ENCODE data around the gene TTYH2. TPM values are rescaled to one million over a fixed set of nuclear protein-coding genes. Genes with fewer than 3 reads are reported as not detected.

Gene TTYH2
- total and polyA plus RNA-seq, 5 donors, result 15.5 to 30.4 (median 19.4) TPM

GRCh38 chr17:74196541-74197317 is 16.6 kb upstream of the TTYH2 start:
- H3K4me3 ChIP-seq (ENCODE audit: low read length), result no peak overlapping the region
- intact Hi-C loops (cut with DNase I), result no loop called here
- WGBS, result 46% methylated on average over 30 of the region's 30 CpGs

GRCh38 chr17:74197801-74198200 is 15.6 kb upstream of the TTYH2 start:
- ATAC-seq (no peak), DNase-seq (no peak)
- no peak overlapping the region for H3K27ac ChIP-seq (ENCODE audit: low read length)
- H3K4me1 ChIP-seq (ENCODE audit: control insufficient read depth, insufficient read depth, low read length), result no peaks in the 10 kb centered on the region
- H3K27me3 ChIP-seq (ENCODE audit: control insufficient read depth, insufficient read depth), result no peaks in the 10 kb centered on the region
- no peaks in the 10 kb centered on the region for H3K9me3 ChIP-seq (ENCODE audit: control insufficient read depth, low read length)
- H3K4me3 ChIP-seq (ENCODE audit: low read length), result no peak overlapping the region
- 95% methylated on average over 2 of the region's 2 CpGs for WGBS
- intact Hi-C loops (cut with DNase I), result no loop called here

More at GRCh38 chr17:74196541-74197317, 16.6 kb upstream of the TTYH2 start:
- Histone ChIP-seq H3K4me1 (ENCODE audit: control insufficient read depth, insufficient read depth, low read length) (no peaks in the 10 kb centered on the region), H3K9me3 (ENCODE audit: control insufficient read depth, low read length) (no peaks in the 10 kb centered on the region), H3K27ac (ENCODE audit: low read length) (no peak overlapping the region), H3K27me3 (ENCODE audit: control insufficient read depth, insufficient read depth) (no peaks in the 10 kb centered on the region)
- DNase-seq (peak in 1 of 3 donors; percentile 61), ATAC-seq (no peak)

GRCh38 chr17:74198694-74199093 is 14.7 kb upstream of the TTYH2 start:
- H3K27ac ChIP-seq (ENCODE audit: low read length), result no peak overlapping the region
- no peaks in the 10 kb centered on the region for H3K9me3 ChIP-seq (ENCODE audit: control insufficient read depth, low read length)
- WGBS, result 78% methylated on average over 6 of the region's 6 CpGs
- intact Hi-C loops (cut with DNase I), result no loop called here
- H3K27me3 ChIP-seq (ENCODE audit: control insufficient read depth, insufficient read depth), result no peaks in the 10 kb centered on the region
- ATAC-seq (no peak), DNase-seq (peak in 2 of 3 donors; percentile 2 to 27)
- H3K4me3 ChIP-seq (ENCODE audit: low read length), result no peak overlapping the region
- H3K4me1 ChIP-seq (ENCODE audit: control insufficient read depth, insufficient read depth, low read length), result no peaks in the 10 kb centered on the region

- Histone ChIP-seq H3K4me3 (ENCODE audit: low read length) (no peak overlapping the region), H3K27ac (ENCODE audit: low read length) (no peak overlapping the region), H3K4me1 (ENCODE audit: control insufficient read depth, insufficient read depth, low read length) (no peaks in the 10 kb centered on the region), H3K27me3 (ENCODE audit: control insufficient read depth, insufficient read depth) (no peaks in the 10 kb centered on the region), H3K9me3 (ENCODE audit: control insufficient read depth, low read length) (no peaks in the 10 kb centered on the region)
- peak; percentile 43 to 47 for ATAC-seq
- WGBS, result 21% methylated on average over 35 of the region's 35 CpGs
- peak; percentile 46 to 83 (median 78) for DNase-seq
- intact Hi-C loops (cut with DNase I), result no loop called here
Observed at GRCh38 chr17:74199306-74200092, 13.9 kb upstream of the TTYH2 start.

GRCh38 chr17:74200112-74200511 is 13.3 kb upstream of the TTYH2 start:
- intact Hi-C loops (cut with DNase I), result no loop called here
- H3K27ac ChIP-seq (ENCODE audit: low read length), result no peak overlapping the region
- no peak overlapping the region for H3K4me3 ChIP-seq (ENCODE audit: low read length)
- no peaks in the 10 kb centered on the region for H3K4me1 ChIP-seq (ENCODE audit: control insufficient read depth, insufficient read depth, low read length)
- DNase-seq, result no peak
- ATAC-seq, result no peak
- no peaks in the 10 kb centered on the region for H3K27me3 ChIP-seq (ENCODE audit: control insufficient read depth, insufficient read depth)
- WGBS, result 60% methylated on average over 10 of the region's 10 CpGs
- H3K9me3 ChIP-seq (ENCODE audit: control insufficient read depth, low read length), result no peaks in the 10 kb centered on the region

GRCh38 chr17:74201250-74201649 is 12.1 kb upstream of the TTYH2 start:
- Histone ChIP-seq H3K27me3 (ENCODE audit: control insufficient read depth, insufficient read depth) (no peaks in the 10 kb centered on the region), H3K4me1 (ENCODE audit: control insufficient read depth, insufficient read depth, low read length) (no peaks in the 10 kb centered on the region), H3K9me3 (ENCODE audit: control insufficient read depth, low read length) (no peaks in the 10 kb centered on the region), H3K27ac (ENCODE audit: low read length) (no peak overlapping the region), H3K4me3 (ENCODE audit: low read length) (no peak overlapping the region)
- intact Hi-C loops (cut with DNase I), result no loop called here
- WGBS, result 34% methylated on average over 8 of the region's 8 CpGs
- DNase-seq (no peak), ATAC-seq (no peak)

- no peak for ATAC-seq
- Histone ChIP-seq H3K4me1 (ENCODE audit: control insufficient read depth, insufficient read depth, low read length) (no peaks in the 10 kb centered on the region), H3K9me3 (ENCODE audit: control insufficient read depth, low read length) (no peaks in the 10 kb centered on the region), H3K27ac (ENCODE audit: low read length) (no peak overlapping the region), H3K27me3 (ENCODE audit: control insufficient read depth, insufficient read depth) (no peaks in the 10 kb centered on the region), H3K4me3 (ENCODE audit: low read length) (no peak overlapping the region)
- intact Hi-C loops (cut with DNase I), result no loop called here
- DNase-seq, result no peak
- WGBS, result 80% methylated on average over 10 of the region's 10 CpGs
Observed at GRCh38 chr17:74201948-74202347, 11.4 kb upstream of the TTYH2 start.

GRCh38 chr17:74202938-74203337 is 10.4 kb upstream of the TTYH2 start:
- ATAC-seq (no peak), DNase-seq (peak in 2 of 3 donors; percentile 32 to 69)
- intact Hi-C loops (cut with DNase I), result no loop called here
- Histone ChIP-seq H3K9me3 (ENCODE audit: control insufficient read depth, low read length) (no peaks in the 10 kb centered on the region), H3K27ac (ENCODE audit: low read length) (no peak overlapping the region), H3K4me1 (ENCODE audit: control insufficient read depth, insufficient read depth, low read length) (no peaks in the 10 kb centered on the region), H3K4me3 (ENCODE audit: low read length) (no peak overlapping the region), H3K27me3 (ENCODE audit: control insufficient read depth, insufficient read depth) (no peaks in the 10 kb centered on the region)
- WGBS, result 26% methylated on average over 15 of the region's 15 CpGs

GRCh38 chr17:74203439-74204240 is 9.7 kb upstream of the TTYH2 start, which contains the start of gene RPL38:
Gene RPL38, plus strand, starts transcription at chr17:74203678. Its CDS starts 278 bp downstream, at chr17:74203956.
- Histone ChIP-seq H3K27ac (ENCODE audit: low read length) (peak within 1 kb of the TSS; percentile 90), H3K9me3 (ENCODE audit: control insufficient read depth, low read length) (no peaks in the 10 kb centered on the region), H3K4me1 (ENCODE audit: control insufficient read depth, insufficient read depth, low read length) (no peaks in the 10 kb centered on the region), H3K27me3 (ENCODE audit: control insufficient read depth, insufficient read depth) (no peaks in the 10 kb centered on the region), H3K4me3 (ENCODE audit: low read length) (peak within 1 kb of the TSS; percentile 88)
- ATAC-seq, result peak; percentile 82 to 90
- intact Hi-C loops (cut with DNase I), result no loop called here
- under 1% methylated on average over 53 of the region's 53 CpGs for WGBS
- DNase-seq, result peak; percentile 95 to 97 (median 96)

- WGBS, result 52% methylated on average over 14 of the region's 14 CpGs
- peak overlapping the region; percentile 88 for H3K4me3 ChIP-seq (ENCODE audit: low read length)
- H3K4me1 ChIP-seq (ENCODE audit: control insufficient read depth, insufficient read depth, low read length), result no peaks in the 10 kb centered on the region
- no peaks in the 10 kb centered on the region for H3K27me3 ChIP-seq (ENCODE audit: control insufficient read depth, insufficient read depth)
- H3K9me3 ChIP-seq (ENCODE audit: control insufficient read depth, low read length), result no peaks in the 10 kb centered on the region
- peak in 1 of 3 donors; percentile 53 for DNase-seq
- no peak for ATAC-seq
- H3K27ac ChIP-seq (ENCODE audit: low read length), result no peak overlapping the region
- intact Hi-C loops (cut with DNase I), result no loop called here
Observed at GRCh38 chr17:74204474-74204873, 8.9 kb upstream of the TTYH2 start.

Data from right cardiac atrium (tissue), 5 donors.